ENCODE data around the gene GMEB2.
A peak's percentile ranks its signal among the peaks of the same experiment; 100 is the strongest.

GMEB2 gene

GRCh38 chr20:63588641-63589041 is 38.3 kb downstream of the GMEB2 start:
- no peak for DNase-seq (ENCODE audit: low spot score)

- DNase-seq (ENCODE audit: low spot score): no peak
These were observed 38.9 kb downstream of the GMEB2 start for GRCh38 chr20:63587776-63588591.

DNA sequence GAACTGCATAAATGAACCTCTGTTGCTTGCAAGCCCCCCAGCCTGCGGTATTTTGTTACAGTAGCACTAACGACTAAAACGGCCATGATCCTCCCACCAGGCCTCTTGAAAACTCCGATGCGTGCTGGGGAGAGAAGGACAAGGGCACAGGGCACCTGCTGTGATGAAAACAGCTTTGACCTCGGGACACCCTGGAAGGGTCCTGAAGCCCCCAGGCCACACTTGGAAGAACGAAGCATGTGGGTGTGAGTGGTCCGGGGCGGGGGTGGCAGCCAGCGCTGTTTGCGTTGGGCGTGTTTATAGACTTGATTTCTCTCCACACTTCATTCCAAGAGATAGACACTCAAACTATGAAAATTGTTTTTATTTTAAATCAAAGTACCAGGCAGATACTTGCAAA is 39.6 kb downstream of the GMEB2 start:
- DNase-seq (ENCODE audit: low spot score): no peak

GRCh38 chr20:63586797-63587196 is 40.1 kb downstream of the GMEB2 start:
- no peak for DNase-seq (ENCODE audit: low spot score)

DNA sequence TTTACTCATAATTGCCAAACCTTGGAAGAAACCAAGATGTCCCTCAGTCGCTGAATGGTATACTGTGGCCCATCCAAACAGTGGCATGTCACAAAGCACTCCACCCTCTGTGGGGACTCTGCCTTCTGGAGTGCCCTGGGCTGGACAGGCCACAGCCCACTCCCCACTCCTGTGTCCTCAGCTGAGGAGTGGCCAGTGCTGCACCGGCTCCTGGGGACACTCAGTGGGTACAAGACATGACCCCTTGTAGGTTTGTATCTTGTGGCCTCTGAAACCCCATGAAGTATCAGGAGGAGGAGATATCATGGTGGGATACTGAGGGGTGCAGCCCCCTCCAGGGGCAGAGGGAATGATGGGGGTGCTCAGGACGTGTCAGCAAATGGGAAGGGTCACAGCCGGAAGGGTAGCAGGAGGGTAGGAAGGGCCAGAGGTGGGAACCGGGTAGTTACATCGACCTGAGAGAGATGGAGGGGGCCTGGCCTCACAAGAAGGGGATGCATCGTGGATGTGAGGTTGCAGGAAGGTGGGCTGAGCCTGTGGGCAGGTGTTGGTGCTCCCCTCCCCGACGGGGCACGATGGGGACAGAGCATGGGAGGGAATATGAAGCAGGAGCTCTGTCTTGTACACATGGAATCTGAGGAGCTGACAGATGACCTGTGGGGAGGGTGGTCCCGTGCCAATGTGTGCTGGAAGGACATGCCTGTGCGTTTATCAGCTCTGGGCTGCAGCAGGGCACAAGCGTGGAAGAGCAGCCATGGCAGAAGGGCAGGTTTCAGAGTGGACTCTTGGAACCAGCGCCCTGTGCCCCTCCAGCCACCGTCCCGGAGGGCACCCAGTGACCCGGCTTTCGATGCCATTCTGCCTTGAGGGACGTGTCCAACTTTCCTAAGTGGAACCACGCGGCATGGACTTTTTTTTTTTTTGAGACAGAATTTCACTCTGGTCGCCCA is 41.0 kb downstream of the GMEB2 start:
- DNase-seq (ENCODE audit: low spot score): no peak

GRCh38 chr20:63582382-63583063 is 44.4 kb downstream of the GMEB2 start:
- no peak for DNase-seq (ENCODE audit: low spot score)

DNA sequence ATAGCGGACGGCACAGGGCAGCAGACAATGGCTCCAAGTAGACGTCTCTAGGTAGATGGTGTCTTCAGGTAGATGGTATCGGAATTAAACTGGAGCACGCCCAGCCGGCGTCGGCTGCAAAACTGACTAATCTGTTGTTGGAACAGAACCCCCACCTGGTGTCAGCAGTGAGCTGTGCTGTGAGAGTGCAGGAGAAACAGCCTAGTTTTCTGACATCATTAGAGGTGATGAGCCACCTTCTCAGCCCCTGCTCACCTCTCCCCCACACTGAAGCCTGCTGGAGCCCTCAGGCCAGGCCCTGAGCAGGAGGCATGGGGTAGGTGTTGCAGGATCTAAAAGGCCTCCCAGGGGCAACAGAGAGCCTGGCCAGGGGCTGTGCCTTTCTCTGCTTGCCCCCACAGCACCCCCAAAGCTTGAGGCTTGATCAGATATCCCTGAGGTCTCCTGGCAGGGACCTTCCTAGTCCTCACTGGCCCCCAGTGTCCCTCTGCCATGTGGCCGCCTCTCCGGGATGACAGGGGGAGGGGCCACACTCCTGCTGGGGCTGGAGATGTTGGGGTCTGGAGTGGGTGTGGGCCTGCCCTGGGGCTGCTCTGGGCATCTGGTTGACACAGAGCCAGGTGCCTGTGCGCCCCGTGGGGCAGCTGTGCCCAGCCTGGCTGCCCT is 46.0 kb downstream of the GMEB2 start:
- DNase-seq (ENCODE audit: low spot score): peak; percentile 48

- DNase-seq (ENCODE audit: low spot score): no peak
These were observed 47.7 kb downstream of the GMEB2 start for GRCh38 chr20:63579017-63579694.

DNA sequence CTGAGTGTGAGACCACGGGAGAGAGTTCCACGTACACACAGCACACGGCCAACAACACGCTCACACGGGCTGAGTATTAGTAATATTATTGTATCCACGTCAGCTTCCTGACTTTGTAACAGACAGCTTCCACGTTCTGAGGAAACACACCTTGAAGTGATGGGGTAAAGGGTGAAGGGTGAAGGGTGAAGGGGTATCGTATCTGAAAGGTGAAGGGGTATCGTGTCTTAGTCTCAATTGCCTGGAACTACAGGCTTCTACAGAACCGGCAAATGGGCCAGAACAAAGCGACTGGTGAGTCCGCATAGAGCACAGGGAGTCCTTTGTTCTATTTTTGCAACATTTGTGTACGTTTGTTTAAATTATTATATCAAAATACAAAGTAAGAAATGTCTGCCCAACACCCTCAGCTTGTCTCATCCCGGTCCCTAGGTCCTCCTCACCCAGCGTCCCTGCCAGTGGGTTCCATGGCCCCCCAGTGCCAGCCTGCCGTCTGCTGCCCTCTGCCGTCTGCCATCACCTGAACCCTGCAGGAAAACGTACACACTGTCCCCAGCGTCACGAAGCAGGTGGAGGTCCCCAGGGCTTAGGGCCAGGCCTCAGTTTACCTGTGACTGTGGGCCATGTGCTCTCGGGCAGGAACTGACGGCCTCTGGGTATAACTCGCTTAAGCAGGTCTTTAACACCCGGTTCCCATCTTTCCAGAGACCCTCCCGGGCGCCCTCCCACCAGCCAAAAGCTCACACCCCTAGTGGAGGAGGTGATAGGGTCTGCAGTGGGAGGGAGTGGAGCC is 48.5 kb downstream of the GMEB2 start:
- no peak for DNase-seq (ENCODE audit: low spot score)

GRCh38 chr20:63577317-63577894 is 49.5 kb downstream of the GMEB2 start:
- DNase-seq (ENCODE audit: low spot score): no peak

GRCh38 chr20:63576311-63576710 is 50.6 kb downstream of the GMEB2 start:
- DNase-seq (ENCODE audit: low spot score): no peak

DNA sequence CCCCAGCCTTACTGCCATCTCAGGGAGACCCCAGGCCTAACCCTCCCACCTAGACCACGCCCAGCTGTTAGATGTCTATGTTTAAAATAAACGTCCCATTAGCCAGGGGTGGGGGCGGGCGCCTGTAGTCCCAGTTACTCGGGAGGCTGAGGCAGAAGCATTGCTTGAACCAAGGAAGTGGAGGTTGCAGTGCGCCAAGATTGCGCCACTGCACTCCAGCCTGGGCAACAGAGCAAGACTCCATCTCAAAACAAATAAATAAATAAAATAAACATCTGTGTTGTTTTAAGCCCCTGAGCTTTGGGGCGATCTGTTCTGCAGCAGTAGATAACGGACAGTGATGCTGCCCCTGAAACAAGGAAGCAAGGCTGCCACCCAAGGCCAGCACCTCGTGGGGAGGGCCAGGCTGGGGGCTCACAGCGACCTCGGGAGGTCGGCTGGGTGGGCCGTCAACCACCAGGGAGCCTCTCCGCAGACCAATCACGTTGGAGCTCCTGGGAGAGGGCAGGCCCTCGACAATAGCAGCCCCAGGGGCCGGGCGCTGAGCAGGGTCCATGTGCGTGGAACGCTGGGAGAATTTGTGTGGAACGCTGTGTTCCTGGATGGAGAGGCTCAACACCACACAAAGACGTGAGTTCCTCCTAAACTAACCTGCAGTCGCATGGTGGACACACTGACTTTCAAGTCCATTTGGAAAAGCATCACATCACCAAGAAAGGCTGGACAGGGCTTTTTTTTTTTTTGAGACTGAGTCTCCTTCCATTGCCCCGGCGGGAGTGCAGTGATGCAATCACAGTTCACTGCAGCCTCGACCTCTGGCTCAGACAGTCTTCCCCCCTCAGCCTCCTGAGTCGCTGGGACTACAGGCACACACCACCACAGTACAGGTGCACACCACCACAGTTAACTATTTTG is 51.8 kb downstream of the GMEB2 start:
- DNase-seq (ENCODE audit: low spot score): no peak

DNA sequence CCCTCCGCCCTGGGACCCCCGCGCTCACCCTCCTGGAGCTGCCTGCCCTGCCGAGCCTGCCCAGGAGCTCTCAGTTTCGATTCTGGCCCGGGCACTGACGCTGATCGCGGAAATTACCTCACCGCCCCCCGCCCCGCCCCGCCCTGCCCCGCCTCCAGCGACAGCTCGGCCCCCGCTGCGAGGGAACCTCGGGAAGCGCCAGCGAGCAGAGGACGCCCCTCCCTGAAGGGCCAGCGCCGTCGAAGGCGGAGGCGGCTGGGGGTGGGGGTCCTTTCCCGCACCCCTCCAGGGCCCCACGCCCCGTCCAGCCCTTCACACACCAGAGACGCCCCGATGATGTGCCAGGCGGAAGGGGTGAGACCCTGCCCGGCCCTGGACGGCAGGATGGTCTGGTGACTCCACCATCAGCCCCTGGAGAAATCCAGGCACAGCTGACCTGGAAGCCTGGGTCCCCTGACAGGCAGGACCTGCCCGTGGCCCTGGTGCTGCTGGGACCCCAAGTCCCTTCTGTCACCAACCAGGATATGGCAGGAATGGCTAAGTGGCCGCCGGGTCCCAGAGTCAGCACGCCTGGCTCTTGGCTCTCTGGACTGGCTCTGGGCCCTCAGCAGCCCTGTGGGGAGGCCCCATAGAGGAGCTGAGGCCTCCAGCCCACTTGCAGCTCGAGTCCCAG is 52.6 kb downstream of the GMEB2 start, which contains the start of gene HELZ2:
HELZ2 (minus strand) TSS at position 84 of the 673 bp plus-strand sequence. CDS start 1,854 bp downstream, outside the sequence.
- DNase-seq (ENCODE audit: low spot score): peak; percentile 83

- no peak for DNase-seq (ENCODE audit: low spot score)
These were observed 53.2 kb downstream of the GMEB2 start for GRCh38 chr20:63573647-63574131.

DNA sequence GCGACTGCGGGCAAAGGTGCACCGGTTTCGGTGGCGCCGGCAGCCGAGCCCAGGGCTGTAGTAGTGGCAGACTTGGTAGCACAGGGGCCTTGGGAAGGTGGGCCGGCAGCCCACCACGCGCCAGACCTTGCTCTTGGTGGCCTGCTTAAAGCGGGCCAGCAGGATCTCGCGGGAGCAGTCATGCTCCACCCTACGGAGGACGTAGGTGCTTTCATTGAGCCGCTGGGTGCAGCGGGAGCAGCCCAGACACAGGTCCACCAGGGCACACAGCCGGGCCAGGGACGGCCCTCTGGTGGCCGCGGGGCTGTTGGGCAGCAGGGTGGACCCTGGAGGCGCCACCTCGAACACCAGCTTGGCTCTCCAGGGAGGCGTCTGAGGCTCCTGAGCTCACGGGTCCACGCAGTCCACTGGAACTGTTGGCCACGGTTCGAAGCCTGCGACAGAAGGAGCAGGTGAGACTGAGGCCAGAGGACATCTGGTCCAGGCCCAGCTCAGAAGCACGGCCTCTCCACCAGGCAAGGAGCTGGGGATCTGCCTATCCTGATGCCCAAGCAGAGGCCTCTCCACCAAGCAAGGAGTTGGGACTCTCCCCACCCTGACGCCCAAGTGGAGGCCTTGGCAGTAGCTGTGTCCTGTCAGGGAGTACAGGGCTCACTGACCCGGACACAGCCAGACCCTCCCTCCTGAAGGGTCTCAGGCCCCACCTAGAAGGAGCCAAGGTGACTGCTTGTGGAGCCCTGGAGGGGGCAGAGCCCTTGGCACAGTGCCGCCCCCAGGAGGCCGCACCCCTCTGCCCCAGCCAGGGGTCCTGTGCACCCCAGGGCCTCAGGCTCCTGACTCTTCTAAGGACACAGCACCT is 53.9 kb downstream of the GMEB2 start:
- no peak for DNase-seq (ENCODE audit: low spot score)

GRCh38 chr20:63572071-63572787 is 54.7 kb downstream of the GMEB2 start:
- DNase-seq (ENCODE audit: low spot score): no peak

Measured in germinal center (tissue), 1 donor.